NCI-H1930 (cell line): ENCODE results near the gene OSGEP.

ENCODE experiments used
- DNase-seq, 2 experiments: peaks; one replicate each; lab custom pipeline; 2025; lab: John Stamatoyannopoulos, UW

OSGEP gene

DNA sequence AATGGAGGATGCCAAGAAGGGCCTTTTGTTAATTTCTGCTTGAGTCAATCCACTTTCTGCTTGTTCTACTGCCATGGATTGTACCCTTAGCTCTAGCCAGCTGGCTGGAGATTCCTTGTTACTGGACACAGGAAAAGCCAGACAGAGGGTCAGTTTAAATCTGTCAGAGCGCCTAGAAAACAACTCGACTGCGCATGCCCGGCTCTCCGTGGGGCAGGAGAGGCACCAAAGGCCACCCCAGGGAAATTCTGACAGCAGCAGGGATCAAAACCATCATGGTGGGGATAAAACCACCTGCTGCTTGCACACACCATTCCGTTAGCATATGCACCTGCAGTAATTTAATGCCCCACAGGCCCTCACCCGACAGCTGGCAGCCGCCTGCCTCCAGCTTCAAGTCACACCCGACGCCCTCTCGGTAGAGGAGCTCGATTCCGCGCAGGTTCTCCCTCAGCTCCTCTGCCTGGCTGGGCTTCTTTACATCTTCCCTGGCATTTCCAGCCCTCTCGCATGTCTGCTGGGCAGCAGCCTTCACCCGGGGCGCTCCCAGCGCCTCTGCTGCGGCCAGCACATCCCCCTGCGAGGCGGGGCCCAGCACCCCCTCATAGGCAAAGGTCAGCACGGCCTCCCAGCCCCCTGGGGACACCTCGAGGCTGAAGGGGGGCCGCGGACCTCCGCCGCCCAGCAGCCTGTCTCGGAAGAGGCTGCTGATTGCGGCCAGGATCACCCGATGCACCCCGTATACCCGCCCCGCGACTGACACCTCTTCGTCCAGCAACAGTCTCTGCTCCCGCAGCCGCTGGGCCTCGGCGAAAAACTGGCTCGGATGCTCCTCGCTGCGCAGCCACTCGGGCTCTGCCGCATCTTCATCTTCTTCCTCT lies 19.7 kb downstream of the OSGEP start:
- no peak for DNase-seq

DNA sequence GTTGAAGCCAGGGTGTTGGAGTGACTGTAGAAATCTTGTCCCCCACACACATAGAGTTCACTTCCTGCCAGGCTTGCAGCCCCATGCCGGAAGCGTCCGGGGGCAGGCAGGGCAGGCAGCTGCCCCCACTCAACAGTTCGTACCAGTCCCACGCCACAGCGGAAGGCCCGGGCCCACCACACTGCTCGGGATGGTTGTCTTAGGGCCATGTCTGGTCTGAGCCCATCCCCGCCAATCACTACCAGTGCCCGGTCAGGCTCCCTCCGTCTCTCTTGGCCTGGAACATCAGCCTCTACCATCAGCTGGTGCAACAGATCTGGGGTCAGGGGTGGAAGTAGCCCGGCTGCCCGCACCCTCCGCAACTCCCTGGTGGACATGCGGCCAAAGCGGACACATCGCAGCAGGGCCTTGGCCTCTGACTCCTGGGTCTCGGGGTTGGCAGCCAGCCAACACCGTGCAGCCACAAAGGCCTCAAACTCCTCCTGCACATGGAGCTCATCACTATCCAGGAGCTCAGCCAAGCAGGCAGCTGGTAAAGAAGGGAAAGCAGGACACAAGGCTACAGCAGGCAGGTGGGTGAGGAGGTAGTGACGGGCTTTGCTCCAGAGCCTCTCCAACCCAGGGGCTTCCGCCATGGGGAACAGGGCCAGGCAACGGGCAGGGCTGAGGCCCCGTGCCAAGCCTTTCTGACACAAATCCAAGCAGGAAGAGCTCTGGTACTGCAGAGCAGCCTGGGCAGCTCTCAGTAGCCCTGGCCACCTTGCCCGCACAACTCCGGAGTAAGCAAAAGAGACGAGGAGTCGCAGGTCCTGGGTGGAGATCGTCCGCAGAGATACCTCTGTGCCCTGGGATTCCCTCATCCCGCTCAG lies 24.6 kb downstream of the OSGEP start:
- no peak for DNase-seq

DNA sequence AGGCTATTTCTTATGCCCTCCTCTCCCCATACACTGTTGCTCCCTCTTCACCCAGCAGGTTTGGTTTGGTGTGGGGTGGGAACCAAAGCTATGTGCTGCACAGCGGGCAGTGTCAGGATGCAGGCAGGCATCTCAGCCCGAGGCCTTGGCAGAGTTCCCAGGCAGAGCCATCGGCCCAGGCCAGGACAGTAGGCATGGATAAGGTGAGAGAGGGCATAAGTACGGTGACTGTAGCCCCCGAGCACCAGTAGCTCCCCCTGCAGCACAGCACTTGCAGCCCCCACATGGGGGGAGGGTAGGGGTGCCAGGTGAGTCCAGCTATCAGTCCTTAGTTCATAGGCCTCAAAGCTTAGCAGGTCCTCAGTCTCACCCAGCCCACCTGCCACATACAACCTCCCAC lies 25.8 kb downstream of the OSGEP start:
- DNase-seq = no peak

DNA sequence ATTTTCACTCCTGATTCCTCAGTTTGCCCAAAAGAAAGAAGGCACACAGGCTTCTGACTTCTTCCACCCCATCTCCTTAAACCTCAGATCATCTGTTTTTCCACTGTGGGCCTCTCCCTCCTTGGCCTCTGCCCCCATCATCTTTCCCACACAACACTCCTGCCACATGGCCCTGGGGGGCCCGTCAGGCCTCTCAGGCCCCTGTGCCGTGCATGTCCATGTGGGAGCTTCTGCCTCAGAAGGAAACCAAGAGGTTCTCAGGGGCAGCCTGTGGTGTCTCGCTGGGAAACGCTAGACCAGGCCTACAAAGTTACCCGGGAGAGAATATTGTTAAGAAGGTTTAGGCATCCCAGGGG lies 26.6 kb downstream of the OSGEP start:
- DNase-seq = no peak

DNA sequence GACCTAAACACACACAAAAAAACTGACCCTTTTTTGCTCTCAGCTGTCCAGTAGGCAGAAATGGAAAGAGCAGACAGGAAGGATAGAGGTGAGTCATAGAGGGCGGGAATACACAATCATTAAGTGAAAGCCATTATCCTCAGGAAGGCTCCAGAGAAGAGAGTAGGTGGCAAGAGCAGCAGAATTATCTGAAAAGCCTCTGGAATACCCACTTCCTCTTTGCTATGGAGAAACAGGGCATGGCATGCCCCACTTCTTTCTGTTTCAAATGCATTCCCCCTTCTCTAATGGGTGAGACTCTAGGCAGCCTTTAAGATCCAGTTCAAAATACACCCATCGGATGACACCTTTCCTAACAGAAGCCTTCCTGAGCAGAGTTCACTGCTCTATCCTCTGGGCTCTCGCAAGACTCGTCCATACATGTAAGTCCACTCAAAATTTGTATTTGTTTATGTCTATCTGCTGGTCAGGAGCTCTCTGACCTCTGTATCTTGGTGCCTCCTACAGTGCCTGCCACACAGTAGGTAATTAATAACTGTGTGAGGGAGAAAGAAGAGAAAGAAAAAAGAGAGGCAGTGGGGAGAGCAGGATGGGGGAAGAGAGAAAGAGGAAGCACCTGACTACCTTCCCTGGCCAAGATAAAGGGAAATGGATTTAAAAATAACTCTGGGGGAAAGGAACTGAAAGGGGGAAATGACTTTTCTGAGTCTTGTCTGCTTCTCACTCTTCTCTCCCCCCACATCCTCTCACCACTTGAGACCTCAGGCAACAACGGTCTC lies 27.2 kb downstream of the OSGEP start:
- DNase-seq = no peak

DNA sequence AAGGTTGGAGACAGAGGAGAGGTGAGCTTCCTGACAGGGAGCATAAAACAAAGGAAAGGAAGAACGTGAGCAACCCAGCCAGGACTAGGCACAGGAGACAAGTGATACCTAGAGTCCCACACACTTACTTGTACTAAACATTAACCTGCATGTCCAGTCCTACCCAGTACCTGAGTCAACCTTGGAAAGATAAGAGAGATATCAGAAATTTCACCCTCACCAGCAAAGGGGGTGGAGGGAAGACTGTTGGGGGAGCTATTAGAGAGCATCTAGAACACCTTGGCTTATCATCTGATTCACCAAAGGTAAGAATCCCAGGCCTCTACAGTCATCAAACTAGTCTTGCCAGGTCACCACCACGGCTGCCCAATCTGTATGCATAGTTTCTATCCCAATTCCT lies 29.8 kb downstream of the OSGEP start:
- no peak for DNase-seq

DNA sequence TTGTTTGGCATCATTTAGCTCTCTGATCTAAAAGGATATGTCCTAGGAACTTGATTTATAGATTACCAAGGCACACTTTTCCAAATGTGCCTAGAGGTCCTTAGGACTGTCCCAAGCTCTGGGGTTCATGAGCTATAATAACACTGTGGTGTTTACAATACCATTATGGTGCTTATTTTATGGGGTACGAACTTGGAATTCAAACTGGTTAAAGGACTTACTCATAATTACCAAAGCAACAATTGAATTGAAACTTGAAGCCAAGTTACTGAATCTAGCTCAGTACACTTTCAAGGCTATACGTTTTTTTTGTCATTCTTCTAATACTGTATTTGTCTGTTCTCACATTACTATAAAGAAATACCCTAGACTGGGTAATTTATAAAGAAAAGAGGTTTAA lies 31.7 kb downstream of the OSGEP start:
- no peak for DNase-seq

DNA sequence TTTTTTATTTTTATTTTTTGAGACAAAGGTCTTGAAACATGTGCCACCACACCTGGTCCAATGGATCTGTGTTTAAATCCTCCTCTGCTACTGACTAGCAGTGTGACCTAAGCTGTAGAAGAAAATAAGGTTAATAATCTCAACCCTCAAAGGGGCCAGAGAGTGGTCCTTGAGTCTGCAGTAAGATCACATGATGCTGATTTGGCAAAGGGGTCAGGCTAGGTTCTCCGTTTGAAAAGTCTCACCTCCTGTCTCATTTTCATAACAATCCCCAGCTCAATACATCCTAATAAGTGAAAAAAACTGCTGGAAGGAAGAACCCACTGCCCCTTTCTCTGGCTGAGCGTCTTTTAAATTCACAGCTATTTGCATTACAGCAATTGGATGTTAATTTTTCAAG lies 33.3 kb downstream of the OSGEP start:
- DNase-seq = no peak

DNA sequence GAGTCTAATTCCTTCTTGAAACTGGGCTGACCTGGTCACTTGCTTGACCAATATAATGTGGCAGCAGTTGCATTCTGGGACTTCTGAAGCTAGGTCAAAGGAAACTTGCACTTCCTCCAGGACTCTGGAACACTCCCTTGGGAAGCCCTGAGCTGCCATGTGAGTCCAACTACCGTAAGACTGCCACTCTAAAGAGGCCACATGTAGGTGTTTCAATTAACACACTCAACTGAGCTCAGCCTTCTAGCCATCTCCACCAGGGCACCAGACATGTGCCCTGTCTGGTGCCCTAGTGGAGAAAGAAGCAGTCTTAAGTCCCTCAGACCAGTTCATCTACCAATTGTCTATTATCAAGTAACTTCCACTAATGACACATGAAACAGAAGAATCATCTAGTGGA lies 35.2 kb downstream of the OSGEP start:
- DNase-seq = no peak

DNA sequence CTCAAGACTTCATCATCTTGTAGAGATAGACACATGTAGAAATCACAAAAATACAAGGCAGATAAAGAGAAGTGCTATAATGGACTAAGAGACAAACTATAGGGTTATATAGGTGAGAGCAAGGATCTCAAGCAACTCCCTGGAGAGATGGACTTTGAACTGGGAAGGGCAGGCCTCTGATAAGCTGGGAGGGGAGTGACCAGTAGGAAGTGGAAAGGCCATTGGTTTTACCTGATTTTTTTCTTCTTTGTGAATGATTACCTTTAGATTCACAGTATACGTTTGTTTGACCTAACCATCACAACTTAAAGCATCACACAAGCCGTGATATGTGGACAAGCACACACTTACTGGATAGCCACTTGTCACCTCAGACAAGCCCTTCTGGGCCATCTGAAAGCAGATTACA lies 36.1 kb downstream of the OSGEP start:
- DNase-seq = no peak

DNA sequence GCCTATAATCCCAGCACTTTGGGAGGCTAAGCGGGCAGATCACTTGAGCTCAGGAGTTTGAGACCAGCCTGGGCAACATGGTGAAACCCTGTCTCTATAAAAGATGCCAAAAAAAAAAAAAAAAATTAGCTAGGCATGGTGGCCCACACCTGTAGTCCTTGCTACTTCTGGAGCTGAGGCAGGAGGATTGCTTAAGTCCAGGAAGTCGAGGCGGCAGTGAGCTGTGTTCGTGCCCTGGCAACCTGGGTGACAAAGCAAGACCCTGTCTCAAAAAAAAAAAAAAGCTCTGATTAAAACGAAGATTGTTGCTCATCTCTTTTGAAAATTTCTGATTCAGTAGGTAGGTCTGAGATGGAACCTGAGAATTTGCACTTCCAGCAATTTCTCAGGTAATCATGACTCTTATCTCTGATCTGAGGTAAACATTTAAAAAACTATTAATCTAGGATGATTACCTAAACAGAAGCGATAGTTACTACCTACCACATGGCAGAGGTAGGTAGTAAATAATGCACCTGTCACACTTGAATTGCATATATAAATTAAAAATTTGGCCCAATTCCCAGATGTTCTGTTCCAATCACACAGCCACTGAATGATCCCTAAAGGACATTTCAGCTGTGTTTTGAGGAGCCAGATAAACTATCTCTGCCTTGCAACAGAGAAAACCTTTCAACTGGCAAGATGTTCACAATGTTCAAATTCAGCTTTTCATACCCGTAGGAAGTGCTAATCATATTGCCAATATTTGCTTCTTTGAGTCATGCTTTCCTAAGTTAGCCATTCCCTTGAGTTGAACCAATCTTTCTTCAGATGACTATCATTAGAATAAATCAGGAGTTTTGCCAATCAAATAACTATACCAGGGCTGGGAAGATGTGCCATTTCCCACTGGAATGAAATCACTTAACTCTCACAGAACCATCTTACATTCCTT lies 37.1 kb downstream of the OSGEP start:
- no peak for DNase-seq

DNA sequence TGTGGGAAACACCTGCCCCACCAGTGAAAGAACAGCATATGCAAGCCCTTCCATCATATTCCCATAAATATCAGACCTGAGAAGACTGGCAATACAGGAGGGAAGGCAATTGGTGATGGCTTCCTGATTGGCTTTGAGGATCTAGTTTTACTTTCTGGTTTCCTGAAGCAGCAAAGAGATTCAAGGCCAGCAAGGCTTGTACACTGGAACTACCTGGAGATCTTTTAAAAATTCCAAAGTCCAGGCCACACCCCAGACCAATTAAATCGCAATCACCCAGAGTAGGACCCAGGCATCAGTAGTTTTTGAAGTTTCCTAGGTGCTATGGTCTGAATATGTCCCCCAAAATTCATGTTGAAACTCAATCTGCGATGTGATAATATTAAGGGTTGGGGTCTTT lies 38.4 kb downstream of the OSGEP start:
- no peak for DNase-seq

DNA sequence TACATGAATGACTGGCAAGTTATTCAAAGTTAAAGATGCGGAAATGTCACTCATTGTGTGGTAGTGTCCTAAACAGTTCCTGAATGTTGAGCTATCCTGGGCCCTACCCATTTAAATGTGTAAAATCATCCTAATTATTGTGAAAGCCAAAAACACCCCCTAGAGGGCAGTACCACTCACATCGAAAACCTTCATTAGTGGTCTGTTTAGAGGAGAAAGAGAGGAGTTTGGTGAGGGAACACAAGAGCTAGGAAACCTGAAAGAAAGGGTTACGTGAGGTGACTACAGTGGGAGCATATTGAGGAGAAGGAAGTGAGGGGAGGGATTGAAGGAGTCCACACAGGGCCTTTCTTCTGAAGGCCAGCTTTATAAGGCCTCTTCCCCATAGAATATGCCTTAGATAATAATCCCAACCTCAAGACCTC lies 38.8 kb downstream of the OSGEP start:
- DNase-seq = peak; percentile 19 to 24

DNA sequence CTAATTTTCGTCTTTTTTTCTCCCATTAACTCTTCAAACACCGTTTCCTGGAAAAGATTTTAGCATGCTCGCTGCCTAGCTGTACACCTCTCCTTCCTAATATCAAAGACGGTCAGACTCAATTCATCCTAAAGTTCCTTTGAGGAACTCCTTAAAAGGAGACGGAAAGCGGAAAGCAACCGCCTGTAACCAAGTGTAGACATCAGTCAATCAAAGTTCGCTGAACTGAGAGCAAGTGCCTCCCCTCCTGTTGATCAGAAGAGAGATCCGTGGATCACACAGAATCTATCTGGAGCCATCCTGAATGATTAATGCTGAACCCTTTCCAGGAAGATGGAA lies 40.9 kb downstream of the OSGEP start:
- DNase-seq = no peak

DNA sequence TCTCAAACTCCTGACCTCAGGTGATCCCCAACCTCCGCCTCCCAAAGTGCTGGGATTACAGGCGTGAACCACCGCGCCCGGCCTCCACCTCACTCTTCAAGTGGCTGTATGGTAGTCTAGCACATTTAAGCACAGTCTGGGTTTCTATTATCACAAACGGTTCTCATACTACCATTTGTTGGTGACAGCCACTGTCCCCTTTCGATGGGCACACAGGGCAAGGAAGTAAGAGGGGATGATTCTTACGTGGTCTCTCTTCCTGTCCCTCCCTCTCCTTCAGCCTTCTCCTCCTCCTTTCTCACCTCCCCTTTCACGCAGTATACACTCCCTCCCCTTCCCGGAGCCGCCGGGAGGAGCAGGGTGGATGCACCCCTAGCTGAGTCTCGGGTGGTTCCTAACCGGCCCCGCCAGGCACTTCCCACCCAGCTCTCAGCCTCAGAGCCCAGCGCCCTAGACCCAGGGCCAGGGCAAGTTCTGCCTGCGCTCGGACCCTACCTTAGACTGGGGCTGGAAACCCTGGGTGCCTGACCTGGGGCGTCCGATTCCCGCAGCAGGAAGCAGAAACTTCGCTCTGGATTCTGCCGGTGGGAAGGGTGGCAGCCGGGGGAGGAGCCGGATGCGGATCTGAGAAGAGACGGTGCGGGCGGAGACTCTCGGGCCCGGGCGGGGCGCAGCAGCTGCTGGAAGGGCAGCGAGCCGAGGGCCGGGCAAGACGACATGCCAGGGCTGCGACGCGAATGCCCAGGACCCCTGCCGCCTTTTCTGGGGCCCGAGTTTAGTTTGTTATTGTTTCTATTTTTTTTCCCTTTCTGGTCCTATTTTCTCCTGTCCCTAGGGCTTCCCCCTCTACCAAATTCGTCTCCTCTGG lies 41.5 kb downstream of the OSGEP start, which contains the start of gene TEP1:
TSS of gene TEP1 (minus strand) at position 626 of the 868 bp plus-strand sequence. CDS start 5,062 bp downstream, outside the sequence.
- DNase-seq = peak; percentile 58

DNA sequence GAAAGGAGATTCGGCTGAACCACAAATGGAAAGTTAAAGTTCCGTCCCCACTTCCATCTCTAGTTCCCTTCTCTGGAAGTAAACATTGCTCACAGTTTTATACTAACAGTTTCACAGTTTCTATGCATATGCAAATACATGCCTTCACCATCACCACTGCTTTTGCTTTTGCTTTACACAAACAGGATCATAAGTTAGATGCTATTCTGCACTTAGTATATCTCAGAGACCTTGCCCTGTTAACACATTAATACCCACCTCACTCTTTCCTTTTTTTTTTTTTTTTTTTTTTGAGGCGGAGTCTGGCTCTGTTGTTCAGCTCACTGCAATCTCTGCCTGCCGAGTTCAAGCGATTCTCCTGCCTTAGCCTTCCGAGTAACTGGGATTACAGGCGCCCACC lies 42.2 kb downstream of the OSGEP start:
- no peak for DNase-seq

DNA sequence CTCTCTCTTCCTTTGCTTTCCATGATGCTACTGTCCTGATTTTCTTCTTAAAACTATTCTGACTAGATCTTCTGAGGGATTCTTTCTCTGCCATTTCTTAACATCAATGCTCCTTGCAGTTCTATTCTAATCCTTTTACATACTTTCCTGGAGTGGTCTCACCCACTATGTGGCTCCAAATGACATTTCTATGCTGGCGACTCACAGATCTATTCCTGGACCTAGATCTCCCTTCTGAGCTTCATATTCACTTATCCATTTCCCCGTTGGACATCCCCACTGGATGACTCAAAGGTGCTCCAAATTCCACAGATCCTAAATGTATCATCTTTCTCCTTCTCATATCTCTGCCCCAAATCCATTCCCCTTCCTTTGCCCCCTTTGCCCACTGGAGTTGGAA lies 45.4 kb downstream of the OSGEP start:
- no peak for DNase-seq

DNA sequence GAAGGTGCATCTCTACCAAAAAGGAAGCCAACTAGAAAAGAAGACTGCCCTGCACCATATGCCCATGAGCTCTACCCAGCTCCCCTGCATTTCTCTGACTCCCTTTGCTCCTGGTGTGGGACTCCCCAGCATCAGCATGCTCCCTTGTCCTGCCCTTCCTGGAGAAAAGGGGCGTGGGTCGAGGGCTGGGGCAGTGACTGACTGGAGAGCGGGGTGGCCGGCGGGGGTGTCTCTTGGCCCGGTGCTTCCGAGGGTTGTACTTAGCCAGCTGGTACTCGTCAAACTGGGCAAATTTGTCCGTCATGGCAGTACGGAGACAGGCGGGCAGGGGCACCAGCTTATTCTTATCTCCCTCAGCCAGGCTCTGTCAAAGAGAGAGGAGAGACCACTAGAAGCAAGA lies 51.1 kb downstream of the OSGEP start:
- DNase-seq = no peak

DNA sequence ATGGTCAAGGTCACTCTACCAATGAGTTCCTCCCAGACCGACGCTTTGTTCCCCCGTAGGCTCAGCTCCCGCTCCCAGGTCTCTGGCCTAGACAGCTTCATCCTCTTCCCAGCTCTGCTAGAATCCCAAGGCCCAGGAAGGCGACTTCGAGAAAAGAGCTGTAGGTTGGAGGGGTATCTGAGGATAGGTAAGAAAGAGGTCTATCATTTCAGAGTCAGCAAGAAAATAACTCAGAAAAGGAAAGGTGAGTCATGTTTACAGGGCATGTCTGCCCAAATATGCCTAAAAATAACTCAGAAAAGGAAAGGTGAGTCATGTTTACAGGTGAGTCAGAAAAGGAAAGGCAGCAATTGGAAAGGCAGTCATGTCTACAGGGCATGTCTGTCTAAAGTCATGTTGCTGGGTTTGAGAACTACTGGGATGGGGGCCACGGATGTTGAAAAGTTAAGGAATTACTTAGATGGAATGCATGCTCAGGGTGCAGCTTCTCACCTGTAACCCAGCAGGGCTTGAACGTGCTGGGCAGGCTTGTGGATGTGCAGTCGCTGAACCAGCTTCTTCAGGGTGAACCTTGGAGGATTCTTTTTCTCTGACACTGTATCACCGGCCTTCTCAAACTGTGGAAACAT lies 53.5 kb downstream of the OSGEP start:
- DNase-seq = no peak

DNA sequence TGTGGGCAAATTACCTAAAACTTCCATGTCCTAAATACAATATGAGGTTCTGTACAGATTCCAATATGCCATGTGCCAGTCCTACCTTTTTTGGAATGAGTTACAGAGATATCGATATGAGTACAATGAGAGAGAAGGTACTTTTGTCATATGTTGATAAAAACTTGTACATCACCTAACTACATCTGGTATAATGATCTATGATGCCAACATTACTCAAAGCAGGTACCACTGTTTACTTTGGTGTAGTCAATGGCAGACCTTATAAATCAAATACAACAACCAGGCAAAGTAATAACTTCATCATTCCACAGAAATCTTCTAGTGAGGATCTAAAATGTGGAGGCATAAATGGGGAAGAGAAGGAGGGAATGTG lies 54.0 kb downstream of the OSGEP start:
- DNase-seq = no peak
